GM12878 (cell line): ENCODE results near the gene CNTD1.

ENCODE experiments used
- EP300 ChIP-seq, 2 experiments: fragments of 150-350 bp in 1 of 2; IDR thresholded peaks; 2 replicates each; pipeline ENCODE4 v1.6.1; 2011 to 2012; ENCODE audit warnings: low read depth in 2 of 2, low read length in 2 of 2, borderline replicate concordance in 1 of 2, improper control_type of control experiment in 1 of 2, inconsistent platforms in 1 of 2; ENCODE audit not compliant: control insufficient read depth in 1 of 2
- HCFC1 ChIP-seq: fragments of 150-350 bp; IDR thresholded peaks from 2 replicates; pipeline ENCODE4 v1.6.1; 2014; ENCODE audit warnings: low read length
- MTA2 ChIP-seq: fragments of 450-650 bp; IDR thresholded peaks from 2 replicates; pipeline ENCODE4 v1.6.1; 2016; ENCODE audit warnings: low read depth, mild to moderate bottlenecking, moderate library complexity
- RAD21 ChIP-seq: IDR thresholded peaks from 2 replicates; pipeline ENCODE4 v1.6.1; 2011; ENCODE audit warnings: mild to moderate bottlenecking, low read depth, low read length, moderate library complexity; ENCODE audit not compliant: insufficient read depth
- SP1 ChIP-seq: IDR thresholded peaks from one replicate; pipeline ENCODE4 v1.6.1; 2011; ENCODE audit warnings: low read depth, low read length
- TF ChIP-seq, protein P1 (sequence below): fragments of 450-650 bp; IDR thresholded peaks from 2 replicates; pipeline ENCODE4 v1.6.1; 2017; ENCODE audit warnings: mild to moderate bottlenecking

GRCh38 chr17:42780851-42781638, 17.6 kb upstream of the CNTD1 start:
- no peak for TF ChIP-seq HCFC1
- TF ChIP-seq EP300 (IDR thresholded peaks at IDR 0.05; ENCODE audit: borderline replicate concordance in 1 of 2, control insufficient read depth in 1 of 2, low read depth in 2 of 2, low read length in 2 of 2), result no peak
- no peak for TF ChIP-seq SP1
- no peak for TF ChIP-seq RAD21
- TF ChIP-seq, protein P1, sequence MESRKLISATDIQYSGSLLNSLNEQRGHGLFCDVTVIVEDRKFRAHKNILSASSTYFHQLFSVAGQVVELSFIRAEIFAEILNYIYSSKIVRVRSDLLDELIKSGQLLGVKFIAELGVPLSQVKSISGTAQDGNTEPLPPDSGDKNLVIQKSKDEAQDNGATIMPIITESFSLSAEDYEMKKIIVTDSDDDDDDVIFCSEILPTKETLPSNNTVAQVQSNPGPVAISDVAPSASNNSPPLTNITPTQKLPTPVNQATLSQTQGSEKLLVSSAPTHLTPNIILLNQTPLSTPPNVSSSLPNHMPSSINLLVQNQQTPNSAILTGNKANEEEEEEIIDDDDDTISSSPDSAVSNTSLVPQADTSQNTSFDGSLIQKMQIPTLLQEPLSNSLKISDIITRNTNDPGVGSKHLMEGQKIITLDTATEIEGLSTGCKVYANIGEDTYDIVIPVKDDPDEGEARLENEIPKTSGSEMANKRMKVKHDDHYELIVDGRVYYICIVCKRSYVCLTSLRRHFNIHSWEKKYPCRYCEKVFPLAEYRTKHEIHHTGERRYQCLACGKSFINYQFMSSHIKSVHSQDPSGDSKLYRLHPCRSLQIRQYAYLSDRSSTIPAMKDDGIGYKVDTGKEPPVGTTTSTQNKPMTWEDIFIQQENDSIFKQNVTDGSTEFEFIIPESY, result no peak
- TF ChIP-seq MTA2, result no peak
